ENCODE measurements around the gene HK2.
"Not testable (repeated sequence)": the region's sequence is repeated elsewhere in the genome, so short reads cannot be mapped to it uniquely, and the experiment has no call there.

The HK2 gene

GRCh38 chr2:74833418-74834233 lies at the start of gene HK2:
Gene HK2 (plus strand): TSS chr2:74834127. CDS start chr2:74834581, 454 bp downstream.
- DNase-seq (ENCODE audit: low read depth) = peak; percentile 71

DNA sequence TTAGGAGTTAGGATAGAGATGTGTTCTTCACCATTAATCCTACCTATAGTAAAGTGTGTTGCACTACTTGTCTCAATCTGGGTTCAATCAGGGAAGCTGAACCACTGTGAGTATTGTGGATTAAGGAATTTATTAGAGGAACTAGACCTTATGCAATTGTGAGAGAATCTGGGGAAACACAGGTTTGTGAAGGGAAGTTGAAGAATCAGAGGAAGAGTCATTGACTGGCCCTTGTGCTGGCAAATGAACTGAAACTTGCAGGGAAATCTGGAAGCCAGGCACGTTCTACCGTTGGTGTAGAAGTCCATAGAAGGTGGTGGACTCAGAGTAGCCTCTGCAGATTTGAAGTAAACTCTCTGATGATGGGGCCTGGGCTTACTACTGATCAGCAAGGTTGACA lies 44.7 kb upstream of the HK2 start:
- no peak for DNase-seq (ENCODE audit: low read depth)

DNA sequence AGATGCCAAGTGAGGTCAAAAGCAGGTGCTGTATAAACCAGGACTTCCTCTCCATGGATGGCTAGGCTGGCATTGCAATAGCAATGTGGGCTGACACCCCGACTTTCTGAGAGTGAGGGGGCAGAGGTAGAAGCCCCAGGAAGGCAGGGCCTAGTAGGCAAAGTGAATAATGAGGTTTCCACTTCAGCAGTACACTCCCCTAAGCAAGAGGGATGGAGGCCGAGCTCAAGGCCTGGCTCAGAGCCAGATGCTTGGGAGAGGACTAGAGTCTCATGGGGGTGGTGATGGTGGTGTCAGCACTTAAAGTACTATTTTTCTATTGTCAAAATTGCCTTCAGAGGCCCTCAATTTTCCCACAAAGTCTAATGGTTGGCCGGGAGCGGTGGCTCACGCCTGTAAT lies 41.6 kb upstream of the HK2 start:
- no peak for DNase-seq (ENCODE audit: low read depth)

- not testable (repeated sequence) for DNase-seq (ENCODE audit: low read depth)
Observed at GRCh38 chr2:74794878-74795277, 39.0 kb upstream of the HK2 start.

- no peak for DNase-seq (ENCODE audit: low read depth)
Observed at GRCh38 chr2:74806355-74806839, 27.5 kb upstream of the HK2 start.

DNA sequence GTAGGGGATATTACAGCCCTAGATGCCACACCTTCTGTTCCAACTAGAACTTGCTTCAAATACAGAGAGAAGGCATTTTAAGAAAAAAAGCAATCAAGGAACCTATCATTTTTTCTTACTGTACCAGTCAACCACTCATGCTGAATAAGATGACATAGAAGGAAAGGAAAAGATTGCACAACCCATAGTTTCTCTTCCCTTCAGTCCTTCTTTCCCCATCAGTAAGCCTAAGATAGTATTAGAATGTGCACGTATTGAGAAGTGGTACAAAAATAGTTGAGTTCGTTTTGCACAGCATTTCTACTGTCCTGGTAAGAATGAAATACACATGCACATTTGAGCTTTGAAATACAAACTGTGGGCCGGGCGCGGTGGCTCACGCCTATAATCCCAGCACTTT lies 27.0 kb upstream of the HK2 start:
- no peak for DNase-seq (ENCODE audit: low read depth)

DNA sequence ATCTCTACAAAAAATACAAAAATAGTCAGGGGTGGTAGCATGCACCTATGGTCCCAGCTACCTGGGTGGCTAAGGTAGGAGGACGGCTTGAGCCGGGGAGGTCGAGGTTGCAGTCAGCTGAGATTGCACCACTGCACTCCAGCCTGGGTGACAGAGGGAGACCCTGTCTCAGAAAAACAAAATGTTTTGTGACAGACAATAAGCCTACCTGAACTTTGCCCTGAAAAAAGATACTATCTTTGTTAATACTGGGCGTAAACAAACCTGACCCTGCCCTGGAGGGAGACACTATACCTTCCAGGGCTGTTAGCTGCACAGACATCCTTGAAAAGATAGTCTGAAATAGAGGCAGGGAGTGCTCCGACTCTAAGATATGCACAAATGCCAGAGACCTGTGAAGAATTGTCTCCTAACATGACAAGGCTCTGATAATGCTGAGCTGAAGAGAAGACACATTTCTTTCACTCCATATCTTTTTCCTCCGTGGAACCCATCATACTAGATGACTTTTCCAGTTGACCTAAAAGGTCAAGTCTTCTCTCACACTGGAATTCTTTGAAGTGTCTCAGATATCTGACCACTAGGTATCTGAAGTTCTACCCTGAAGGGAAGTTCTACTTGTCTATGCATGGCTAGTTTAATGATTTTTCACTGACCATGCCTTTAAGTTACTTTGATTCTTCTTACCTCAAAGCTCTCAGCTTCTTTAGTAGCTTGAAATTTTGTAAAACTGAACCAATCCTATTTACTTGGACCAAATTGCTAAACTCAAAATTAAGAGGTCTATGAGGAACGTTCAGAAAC lies 20.9 kb upstream of the HK2 start:
- DNase-seq (ENCODE audit: low read depth) = no peak

DNA sequence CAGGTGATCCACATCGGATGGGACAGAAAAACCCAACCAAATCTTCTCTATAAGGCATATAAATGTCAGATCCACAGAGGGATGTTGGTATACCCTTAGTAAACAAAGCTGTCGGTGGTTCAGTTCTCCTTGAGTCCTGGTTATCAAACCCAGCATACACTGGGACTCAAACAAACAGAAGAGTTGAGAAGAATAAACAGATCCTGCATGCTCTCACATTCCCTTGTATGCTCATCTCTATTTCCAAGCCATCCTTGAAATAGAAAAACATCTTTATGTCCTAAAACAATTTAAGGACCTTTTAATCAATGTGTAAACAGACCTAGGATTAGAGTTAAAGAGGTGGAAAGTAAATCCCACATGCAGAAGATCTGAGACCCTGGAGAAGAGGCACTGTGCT lies 19.8 kb upstream of the HK2 start:
- no peak for DNase-seq (ENCODE audit: low read depth)

DNA sequence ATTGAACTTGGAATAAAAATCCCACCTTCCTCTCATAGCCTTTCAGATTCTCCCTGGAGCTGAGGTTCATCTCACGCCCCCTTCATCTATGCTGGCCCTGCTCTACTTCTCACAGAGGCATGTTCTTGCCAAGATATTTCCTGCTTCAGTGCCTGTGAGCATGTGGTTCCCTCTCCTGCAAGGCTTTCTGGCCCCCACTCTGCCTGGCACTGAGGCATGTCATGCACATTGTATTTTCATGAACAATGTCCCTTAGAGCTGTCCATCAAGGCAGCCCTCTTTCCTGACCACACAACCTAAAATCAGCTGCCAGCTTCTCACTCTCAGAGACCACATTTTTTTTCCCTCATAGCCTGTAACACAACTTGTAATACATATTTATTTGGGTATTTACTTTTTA lies 18.0 kb upstream of the HK2 start:
- DNase-seq (ENCODE audit: low read depth) = no peak

GRCh38 chr2:74816540-74817303 lies 17.2 kb upstream of the HK2 start:
- no peak for DNase-seq (ENCODE audit: low read depth)

DNA sequence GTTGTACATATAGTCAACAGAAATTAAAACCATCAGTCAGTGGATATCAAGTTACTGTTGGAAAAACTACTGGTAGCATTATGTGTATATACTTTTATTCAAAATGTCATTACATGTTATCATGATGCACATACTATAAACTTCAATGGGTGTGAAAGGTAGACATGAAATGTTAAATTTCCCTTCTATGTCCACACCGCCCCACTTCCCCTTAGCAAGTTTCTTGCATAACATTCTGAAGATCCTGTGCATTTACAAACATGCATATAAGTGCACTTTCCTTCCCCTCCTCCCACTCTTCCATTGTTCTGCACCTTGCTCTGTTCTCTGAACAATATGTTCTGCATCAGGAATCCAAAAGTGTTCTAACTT lies 16.6 kb upstream of the HK2 start:
- no peak for DNase-seq (ENCODE audit: low read depth)

DNA sequence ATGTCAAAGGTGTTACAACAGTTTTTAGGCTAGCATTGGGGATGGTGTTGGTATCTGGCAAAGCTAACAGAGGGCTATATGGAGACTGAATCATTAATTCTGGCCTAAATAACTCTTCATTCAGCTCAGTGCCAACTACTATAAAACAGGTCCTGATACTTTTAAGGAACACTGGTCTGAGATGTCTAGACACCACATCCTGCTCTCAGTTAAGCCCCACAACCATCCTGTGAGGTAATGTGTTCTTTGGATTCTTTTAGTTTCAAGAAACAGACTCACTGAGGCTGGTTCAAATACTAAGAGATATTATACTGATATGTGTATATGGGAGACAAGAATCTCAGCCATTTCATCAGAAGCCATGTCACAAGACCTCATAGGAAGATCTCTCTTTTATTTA lies 14.2 kb upstream of the HK2 start:
- no peak for DNase-seq (ENCODE audit: low read depth)

DNA sequence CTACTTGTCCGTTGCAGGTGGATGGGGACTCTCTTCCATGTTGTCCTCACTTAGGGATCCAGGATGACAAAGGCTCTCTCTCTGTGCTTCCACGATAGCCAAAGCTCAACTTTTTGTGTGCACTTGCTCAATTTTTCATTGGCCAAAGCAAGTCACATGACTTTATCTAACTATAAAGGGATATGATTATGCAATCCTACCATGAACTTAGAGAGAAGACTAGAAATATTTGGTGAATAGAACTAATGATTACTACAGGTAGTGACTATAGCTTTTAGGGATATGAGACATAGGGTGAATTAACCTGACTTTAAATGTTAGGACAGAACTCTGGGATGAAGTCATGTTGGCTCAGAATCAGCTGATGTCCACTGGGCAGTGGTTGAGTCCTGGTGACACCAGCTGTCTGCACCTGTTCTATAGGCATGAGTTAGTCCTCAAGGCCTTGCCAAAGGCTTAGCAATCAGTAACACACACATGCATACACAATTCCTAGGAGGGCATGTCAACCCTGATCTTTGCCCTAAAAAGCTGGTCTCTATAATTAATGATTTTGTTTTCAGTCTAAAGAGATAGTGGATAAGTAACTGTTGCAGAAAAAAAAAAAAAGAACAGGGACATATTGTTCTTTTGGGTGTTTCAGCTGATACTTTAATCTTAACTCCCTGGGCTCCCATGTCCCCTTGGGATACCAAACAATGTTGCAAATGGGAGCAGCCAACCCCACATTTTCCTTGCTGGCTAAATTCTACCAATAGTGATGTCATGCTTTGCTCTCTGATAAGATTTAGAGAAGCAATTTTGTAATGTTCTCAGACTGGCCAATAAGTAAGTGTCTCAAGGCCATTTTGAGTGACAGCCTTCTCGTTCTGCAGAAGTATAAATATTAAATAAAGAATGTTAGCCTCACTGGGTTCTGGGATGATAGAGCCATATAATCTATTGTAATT lies 12.5 kb upstream of the HK2 start:
- no peak for DNase-seq (ENCODE audit: low read depth)

DNA sequence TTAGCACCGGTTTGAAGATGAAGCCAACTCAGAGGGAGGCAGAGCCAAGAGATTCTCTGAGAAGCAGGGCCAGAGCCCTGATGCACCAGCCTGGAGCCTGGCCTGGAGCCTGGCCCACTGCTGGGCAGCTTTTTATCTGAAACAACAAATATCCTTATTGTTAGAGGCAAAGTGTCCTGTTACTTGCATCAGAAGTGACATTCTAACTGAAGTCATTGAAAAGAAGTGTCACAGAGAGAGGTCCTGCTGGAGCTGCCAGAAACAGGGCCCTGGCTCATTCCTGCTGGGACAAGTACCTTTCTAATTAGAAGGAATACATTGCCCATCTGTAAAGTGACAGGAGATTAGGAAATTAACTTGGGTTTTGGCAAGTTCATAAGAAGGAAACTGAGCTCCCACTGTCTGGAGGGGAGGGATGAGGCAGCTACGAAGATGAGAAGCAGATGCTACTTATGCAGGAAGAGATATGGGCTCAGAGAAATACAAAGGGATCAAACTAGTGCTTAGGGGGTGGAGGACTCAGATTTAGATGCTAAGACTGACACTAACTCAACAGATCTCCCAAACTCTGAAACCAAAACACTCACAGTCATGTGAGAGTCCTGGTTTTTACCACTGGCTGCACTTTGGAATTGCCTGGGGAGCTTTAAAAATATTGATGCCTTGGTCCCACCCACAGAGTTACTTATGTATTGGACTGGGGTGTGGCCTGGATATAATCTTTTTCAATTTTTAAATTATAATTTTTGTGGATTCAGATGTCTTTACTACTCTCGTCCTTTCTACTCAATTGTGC lies 11.0 kb upstream of the HK2 start:
- DNase-seq (ENCODE audit: low read depth) = no peak

- DNase-seq (ENCODE audit: low read depth) = no peak
Observed at GRCh38 chr2:74824679-74825078, 9.2 kb upstream of the HK2 start.

DNA sequence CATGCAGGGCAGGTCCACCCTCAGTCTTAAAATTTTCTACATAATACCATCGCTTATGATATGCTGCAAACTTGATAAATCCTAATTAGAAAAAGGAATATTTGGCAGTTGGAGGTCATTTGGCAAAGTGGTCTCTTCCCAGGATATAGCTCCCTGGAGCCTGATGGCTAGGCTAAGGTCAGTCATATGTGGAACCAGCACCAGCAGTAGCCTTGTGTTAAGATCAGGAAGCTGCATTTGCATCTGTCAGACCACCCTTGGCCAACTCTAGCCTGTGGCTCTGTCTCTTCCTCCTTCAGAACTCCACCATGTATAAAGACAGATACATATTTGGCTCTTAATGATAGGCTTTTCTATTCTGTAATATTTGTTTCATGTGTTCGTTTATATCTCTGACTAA lies 5.4 kb upstream of the HK2 start:
- no peak for DNase-seq (ENCODE audit: low read depth)

GRCh38 chr2:74831693-74832530 lies 2.0 kb upstream of the HK2 start:
- DNase-seq (ENCODE audit: low read depth) = no peak

DNA sequence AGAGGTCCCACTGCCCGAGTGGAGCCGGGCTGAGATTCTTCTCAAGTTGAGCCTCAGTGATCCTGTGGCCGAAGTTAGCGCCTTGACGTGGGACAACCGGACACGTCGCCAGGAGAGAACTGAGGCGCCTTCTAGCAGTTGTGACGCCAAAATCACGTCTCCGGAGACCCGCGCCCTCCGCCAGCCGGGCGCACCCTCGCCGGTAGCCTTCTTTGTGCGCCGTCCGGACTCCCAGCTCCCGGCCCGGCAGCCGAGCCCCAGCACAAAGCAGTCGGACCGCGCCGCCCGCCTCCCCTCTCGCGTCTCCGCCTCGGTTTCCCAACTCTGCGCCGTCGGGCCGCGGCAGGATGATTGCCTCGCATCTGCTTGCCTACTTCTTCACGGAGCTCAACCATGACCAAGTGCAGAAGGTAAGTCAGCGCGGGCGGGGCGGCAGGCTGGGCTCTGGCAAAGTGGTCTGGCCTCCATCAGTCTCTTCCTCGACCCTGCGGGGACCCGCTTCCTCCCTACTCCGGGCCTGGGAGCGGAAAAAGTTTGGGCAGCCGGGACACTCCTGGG lies 386 bp downstream of the HK2 start:
- not testable (repeated sequence) for DNase-seq (ENCODE audit: low read depth)

Data from T-helper 22 cell (primary cell).